Effector memory CD4-positive, alpha-beta T cell (primary cell): ENCODE measurements around the gene ARSG.

Source experiments
- DNase-seq, 3 donors: peaks; one replicate each; pipeline ENCODE4 v3.0.0-alpha.2; 2020
- H3K27ac ChIP-seq: 2 replicates; pipeline ENCODE4 v1.7.0; 2013; ENCODE audit warnings: mild to moderate bottlenecking, low read length, moderate library complexity; ENCODE audit not compliant: insufficient read depth, poor library complexity, severe bottlenecking
- H3K27me3 ChIP-seq: replicated peaks from 2 replicates; pipeline ENCODE4 v1.7.0; 2013; ENCODE audit warnings: mild to moderate bottlenecking, low read length; ENCODE audit not compliant: insufficient read depth, control insufficient read depth, poor library complexity, severe bottlenecking
- H3K36me3 ChIP-seq: 2 replicates; pipeline ENCODE4 v1.7.0; 2013; ENCODE audit warnings: mild to moderate bottlenecking, low read length, moderate library complexity; ENCODE audit not compliant: control insufficient read depth, insufficient read depth
- H3K4me1 ChIP-seq: 2 replicates; pipeline ENCODE4 v1.7.0; 2013; ENCODE audit warnings: low read length, mild to moderate bottlenecking; ENCODE audit not compliant: control insufficient read depth, insufficient read depth, poor library complexity, severe bottlenecking
- H3K4me3 ChIP-seq: 2 replicates; pipeline ENCODE4 v1.7.0; 2013; ENCODE audit warnings: low read length, low read depth, mild to moderate bottlenecking; ENCODE audit not compliant: insufficient read depth, poor library complexity, severe bottlenecking
- H3K9me3 ChIP-seq: 2 replicates; pipeline ENCODE4 v1.7.0; 2013; ENCODE audit warnings: mild to moderate bottlenecking, low read length, moderate library complexity; ENCODE audit not compliant: control insufficient read depth

Gene ARSG

DNA sequence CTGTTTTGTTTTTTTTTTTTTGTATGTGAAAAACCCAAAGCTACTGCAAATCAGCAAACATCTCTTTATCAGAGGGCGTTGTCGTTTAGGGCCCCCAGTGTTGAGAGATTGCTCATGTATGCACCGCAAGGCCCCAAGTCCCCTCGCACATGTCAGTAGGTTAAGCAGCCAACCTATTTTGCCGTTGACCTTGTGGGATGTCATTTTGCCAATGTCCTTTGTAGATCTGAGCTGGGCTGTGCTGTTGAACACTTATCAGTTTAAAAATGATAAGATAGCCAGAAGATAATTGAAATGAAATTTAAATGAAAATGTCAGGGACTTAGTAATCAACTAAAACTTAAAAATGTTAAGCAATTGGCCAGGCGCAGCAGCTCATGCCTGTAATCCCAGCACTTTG, 26.2 kb downstream of the ARSG start:
- Histone ChIP-seq H3K9me3 (no peaks in the 10 kb centered on the region), H3K36me3 (no peaks in the 10 kb centered on the region), H3K27ac (no peak overlapping the region), H3K27me3 (no peaks in the 10 kb centered on the region), H3K4me1 (peaks cover 19% of the 10 kb centered on the region), H3K4me3 (no peak overlapping the region)
- no peak for DNase-seq

DNA sequence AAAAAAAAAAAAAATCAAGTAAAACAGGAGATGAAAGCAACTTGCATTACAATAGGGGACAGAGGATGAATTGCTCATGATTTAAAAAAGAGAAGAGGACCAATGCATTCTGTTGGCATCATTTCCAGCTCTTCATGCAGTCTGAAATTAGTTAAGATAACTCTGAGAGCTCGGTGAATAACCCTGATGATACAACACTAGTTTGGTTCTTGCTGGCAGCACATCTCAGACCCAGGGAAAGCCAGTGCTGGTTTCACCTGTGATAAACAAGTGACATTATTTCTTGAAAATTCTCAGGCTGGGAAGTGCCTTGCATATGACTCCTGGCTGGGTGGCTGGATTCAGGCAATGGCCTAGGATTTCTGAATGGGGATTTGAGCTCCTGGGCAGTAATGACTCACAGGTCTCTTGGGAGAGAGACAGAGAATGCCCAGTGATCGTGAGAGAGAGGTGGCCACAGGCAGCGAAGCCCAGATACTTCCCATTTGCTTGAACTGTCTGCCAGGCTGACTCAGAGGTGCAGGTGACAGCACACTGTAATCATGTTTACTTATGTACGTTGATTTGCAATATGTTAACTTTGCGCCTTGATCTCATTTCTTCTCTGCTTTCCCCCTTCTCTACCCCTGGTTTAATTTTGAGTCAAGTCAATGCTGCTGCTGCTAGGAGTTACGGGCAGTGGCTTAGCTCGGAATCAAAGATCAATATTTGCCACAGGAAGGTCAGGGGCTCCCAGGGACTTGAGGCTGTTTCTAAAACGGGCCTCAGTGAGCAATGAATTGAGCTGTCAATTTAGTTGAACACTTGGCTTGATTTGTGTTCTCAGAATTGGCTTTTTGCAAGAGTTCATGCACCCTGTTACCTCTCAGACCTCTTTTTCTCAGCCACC, 27.1 kb downstream of the ARSG start:
- Histone ChIP-seq H3K36me3 (no peaks in the 10 kb centered on the region), H3K27ac (no peak overlapping the region), H3K4me1 (peaks cover 19% of the 10 kb centered on the region), H3K27me3 (no peaks in the 10 kb centered on the region), H3K4me3 (no peak overlapping the region), H3K9me3 (no peaks in the 10 kb centered on the region)
- DNase-seq, result no peak

DNA sequence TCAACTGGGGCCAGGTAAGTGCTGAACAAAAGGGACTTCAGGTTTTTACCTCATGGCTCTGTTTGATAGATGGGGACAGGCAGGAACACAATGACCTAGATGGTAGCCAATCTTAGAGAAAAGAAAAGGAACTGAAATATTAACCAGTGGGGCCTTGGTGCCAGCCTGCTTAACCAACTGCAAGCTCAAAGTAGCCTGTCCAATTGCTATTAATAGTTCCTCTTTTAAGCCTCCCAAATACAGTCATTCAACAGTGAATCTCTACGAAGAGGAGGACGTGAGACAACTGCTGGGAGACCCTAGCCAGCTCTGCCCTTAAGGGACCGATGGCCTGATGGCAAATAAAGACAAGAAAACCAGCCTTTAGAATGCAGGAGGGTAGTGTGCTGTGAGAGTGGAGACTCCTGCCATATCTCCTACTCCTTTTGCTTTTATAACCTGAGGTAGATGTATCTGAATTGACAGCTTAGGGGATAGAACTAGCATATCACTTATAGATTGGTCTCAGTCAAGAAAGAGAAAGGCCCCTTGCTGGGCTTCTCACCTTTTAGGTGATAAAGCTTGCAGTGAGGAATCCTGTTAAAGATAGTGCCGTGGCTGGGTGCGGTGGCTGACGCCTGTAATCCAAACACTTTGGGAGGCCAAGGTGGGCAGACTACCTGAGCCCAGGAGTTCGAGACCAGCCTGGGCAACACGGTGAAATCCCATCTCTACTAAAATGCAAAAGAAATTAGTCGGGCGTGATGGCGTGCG, 28.3 kb downstream of the ARSG start:
- DNase-seq, result no peak
- Histone ChIP-seq H3K27me3 (no peaks in the 10 kb centered on the region), H3K9me3 (no peaks in the 10 kb centered on the region), H3K27ac (no peak overlapping the region), H3K4me3 (no peak overlapping the region), H3K4me1 (peaks cover 18% of the 10 kb centered on the region), H3K36me3 (no peaks in the 10 kb centered on the region)

DNA sequence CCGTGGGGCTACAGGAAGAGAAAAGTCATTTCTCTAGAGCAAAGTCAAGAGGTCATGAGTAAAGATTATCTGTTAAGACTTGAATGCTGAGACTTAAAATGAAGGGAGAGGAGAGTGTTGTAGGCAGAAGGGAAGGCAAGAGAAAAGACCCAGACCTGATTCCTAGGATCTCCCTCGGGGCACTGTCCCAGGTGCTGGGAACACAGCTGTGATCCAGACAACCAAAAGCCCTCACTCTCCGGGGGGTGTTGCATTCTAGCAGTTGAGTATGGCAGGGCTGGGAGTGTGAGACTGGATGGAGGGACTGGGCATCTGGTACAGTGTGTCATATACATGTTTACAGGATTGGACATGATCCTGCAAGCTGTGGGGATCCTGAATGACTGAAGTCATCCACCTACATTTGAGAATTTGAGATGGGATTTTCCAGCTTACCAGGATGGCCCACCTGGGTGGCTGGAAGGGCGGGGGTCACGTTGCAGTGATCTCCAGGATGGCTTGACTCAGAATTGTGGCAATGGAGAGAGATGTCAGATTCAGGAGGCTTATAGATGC, 29.1 kb downstream of the ARSG start:
- H3K36me3 ChIP-seq, result no peaks in the 10 kb centered on the region
- DNase-seq, result no peak
- no peak overlapping the region for H3K27ac ChIP-seq
- H3K4me1 ChIP-seq, result peaks cover 11% of the 10 kb centered on the region
- no peaks in the 10 kb centered on the region for H3K27me3 ChIP-seq
- H3K9me3 ChIP-seq, result no peaks in the 10 kb centered on the region
- H3K4me3 ChIP-seq, result no peak overlapping the region

DNA sequence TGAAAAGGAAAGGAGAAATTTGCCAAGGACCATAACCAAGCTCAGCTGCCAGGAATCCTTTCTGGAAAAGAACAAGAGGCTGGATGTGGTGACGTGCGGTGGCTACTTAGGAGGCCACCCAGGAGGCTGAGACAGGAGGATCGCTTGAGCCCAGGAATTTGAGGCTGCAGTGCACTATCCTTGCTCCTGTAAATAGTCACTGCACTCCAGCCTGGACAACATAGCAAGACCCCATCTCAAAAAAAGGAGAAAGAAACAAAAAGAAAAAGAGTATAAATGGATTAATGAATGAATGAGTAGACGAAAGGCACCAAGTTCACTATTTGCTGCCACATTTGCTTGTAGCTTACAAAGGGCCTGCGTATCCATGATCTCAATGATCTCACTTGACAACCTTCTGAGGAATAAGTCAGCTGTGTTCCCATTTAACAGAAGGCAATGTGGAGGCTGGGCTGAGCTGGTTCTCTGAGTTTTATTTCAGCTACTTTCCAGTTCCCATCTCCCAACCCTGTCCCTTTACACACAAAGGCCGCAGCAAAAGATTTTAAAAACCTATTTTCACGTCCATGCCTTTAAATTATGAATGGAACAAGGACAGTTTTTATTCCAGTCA, 29.8 kb downstream of the ARSG start:
- Histone ChIP-seq H3K27ac (no peak overlapping the region), H3K4me1 (peaks cover 8% of the 10 kb centered on the region), H3K36me3 (no peaks in the 10 kb centered on the region), H3K4me3 (no peak overlapping the region), H3K9me3 (no peaks in the 10 kb centered on the region), H3K27me3 (no peaks in the 10 kb centered on the region)
- no peak for DNase-seq

DNA sequence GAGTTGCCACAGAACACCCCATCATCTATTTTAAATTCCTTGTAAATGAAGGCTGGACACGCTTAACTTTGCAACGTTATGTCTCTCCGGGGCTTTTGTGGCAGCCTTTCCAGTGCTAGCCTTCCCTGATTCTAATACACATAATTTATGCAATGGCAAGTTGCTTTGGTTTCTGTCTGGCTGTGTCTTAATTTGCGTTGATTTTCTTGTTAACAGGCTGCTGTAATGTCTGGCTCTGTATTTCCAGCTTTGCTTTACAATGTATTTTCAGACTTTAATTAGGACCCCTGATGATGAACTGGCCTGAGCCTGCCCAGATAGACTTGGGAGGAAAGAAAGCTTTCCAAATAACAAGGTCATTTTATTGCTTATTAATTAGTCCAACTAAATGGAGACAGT, 30.3 kb downstream of the ARSG start:
- H3K4me3 ChIP-seq, result no peak overlapping the region
- no peaks in the 10 kb centered on the region for H3K27me3 ChIP-seq
- no peaks in the 10 kb centered on the region for H3K9me3 ChIP-seq

DNA sequence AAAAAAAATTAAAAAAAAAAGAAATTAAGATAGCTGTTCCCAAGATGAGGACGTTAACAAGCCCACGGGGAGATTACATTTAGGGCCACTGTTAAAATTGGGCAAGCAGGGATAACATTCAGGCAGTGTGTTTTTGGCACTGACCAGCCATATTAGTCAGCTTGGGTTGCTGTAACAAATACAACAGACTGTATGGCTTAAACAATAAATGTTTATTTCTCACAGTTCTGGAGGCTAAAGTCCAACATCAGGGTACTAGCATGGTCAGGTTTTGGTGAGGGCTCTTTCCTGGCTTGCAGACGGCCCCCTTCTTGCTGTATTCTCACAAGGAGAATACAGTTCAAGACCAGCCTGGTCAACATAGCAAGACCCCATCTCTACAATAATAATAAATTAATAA, 31.3 kb downstream of the ARSG start:
- Histone ChIP-seq H3K36me3 (no peaks in the 10 kb centered on the region), H3K4me1 (peaks cover 8% of the 10 kb centered on the region), H3K27me3 (no peaks in the 10 kb centered on the region), H3K4me3 (no peak overlapping the region), H3K9me3 (no peaks in the 10 kb centered on the region), H3K27ac (no peak overlapping the region)
- DNase-seq, result no peak

More for the DNA sequence above, 30.3 kb downstream of the ARSG start:
- Histone ChIP-seq H3K4me1 (peaks cover 8% of the 10 kb centered on the region), H3K27ac (no peak overlapping the region), H3K36me3 (no peaks in the 10 kb centered on the region)
- DNase-seq, result no peak

DNA sequence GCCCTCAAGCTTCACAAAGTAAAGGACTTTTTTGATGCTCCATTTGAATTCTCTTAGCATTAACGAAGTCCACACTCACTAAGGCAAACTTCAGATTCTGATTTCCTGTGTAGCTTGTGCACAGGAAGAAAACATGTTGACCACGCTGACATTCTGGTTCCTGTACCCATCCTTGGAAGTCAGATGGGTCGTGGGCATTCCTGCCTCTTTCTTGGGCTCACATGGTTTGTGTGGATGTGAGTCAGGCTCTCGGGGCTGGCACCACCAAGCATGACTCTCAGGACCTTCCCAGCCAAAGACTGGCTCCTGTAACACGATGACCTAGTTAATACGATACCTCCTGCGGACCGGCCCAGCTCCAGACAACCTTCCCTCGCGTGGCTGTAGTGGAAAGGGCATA, 32.8 kb downstream of the ARSG start:
- H3K4me3 ChIP-seq, result no peak overlapping the region
- no peaks in the 10 kb centered on the region for H3K27me3 ChIP-seq
- DNase-seq, result no peak
- no peaks in the 10 kb centered on the region for H3K36me3 ChIP-seq
- H3K9me3 ChIP-seq, result no peaks in the 10 kb centered on the region
- peaks cover 8% of the 10 kb centered on the region for H3K4me1 ChIP-seq
- H3K27ac ChIP-seq, result no peak overlapping the region

DNA sequence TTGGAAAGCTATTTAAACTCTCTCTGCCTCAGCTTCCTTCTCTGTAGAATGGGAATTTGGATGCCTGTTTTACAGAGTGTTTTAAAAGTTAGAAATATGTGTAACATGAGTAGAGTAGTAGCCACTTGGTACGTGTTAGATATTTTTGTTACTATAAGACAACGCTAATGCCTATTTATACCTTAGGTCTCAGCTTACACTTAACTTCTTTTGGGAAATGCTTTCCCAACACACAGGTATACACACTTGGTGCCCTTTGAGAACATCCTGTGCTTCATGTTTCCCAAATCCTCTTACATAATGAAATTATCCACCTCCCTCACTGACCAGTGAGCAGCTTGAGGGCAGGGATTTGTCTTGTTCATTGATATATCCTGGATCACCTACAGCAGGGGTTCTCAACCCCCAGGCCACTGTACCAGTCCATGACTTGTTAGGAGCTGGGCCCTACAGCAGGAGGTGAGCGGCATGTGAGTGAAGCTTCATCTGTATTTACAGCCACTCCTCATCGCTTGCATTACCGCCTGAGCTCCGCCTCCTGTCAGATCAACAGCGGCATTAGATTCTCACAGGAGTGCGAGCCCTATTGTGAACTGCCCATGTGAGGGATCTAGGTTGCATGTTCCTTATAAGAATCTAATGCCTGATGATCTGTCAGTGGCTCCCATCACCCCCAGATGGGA, 33.5 kb downstream of the ARSG start:
- no peaks in the 10 kb centered on the region for H3K9me3 ChIP-seq
- peaks cover 8% of the 10 kb centered on the region for H3K4me1 ChIP-seq
- H3K27me3 ChIP-seq, result no peaks in the 10 kb centered on the region
- H3K4me3 ChIP-seq, result no peak overlapping the region
- no peak overlapping the region for H3K27ac ChIP-seq
- DNase-seq, result no peak
- H3K36me3 ChIP-seq, result no peaks in the 10 kb centered on the region
